Measurements from ENCODE around the gene KRTAP4-6. TPM values are rescaled to one million over a fixed set of nuclear protein-coding genes. Genes with fewer than 3 reads are reported as not detected.

KRTAP4-6 gene
- total RNA-seq, 2 donors from 2014 or later = not detected

DNA sequence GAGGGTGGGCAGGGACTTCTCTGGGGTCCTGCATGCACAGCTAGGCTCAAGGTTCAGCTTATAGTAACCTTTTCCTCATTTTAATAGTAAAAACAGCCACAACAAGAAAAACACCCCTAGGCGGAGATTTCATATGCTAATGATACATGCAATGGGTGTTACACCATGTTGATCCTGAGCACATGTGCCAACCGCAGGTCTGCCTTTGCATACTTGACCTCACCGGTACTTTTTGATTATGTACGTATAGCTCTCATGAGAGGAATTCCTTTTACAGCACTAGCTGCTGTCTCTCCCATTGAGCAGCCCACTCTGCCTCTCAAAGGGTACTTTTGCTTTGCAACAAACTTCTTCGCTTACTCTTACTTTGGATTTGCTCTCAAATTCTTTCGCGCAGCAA, 44.3 kb downstream of the KRTAP4-6 start:
- Histone ChIP-seq H3K4me3 (no peak overlapping the region), H3K9me3 (no peaks in the 10 kb centered on the region), H3K27me3 (no peaks in the 10 kb centered on the region), H3K36me3 (replicated peaks in 1 of 2; ENCODE audit: insufficient read depth in 1 of 2, low read depth in 2 of 2) (no peaks in the 10 kb centered on the region), H3K27ac (no peak overlapping the region), H3K4me1 (no peaks in the 10 kb centered on the region)
- intact Hi-C loops (cut with DNase I) = no loop called here
- no peak for TF ChIP-seq POLR2A (IDR thresholded peaks at IDR 0.05)
- TF ChIP-seq, protein P1, sequence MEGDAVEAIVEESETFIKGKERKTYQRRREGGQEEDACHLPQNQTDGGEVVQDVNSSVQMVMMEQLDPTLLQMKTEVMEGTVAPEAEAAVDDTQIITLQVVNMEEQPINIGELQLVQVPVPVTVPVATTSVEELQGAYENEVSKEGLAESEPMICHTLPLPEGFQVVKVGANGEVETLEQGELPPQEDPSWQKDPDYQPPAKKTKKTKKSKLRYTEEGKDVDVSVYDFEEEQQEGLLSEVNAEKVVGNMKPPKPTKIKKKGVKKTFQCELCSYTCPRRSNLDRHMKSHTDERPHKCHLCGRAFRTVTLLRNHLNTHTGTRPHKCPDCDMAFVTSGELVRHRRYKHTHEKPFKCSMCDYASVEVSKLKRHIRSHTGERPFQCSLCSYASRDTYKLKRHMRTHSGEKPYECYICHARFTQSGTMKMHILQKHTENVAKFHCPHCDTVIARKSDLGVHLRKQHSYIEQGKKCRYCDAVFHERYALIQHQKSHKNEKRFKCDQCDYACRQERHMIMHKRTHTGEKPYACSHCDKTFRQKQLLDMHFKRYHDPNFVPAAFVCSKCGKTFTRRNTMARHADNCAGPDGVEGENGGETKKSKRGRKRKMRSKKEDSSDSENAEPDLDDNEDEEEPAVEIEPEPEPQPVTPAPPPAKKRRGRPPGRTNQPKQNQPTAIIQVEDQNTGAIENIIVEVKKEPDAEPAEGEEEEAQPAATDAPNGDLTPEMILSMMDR (IDR thresholded peaks at IDR 0.05) = no peak
- DNase-seq (no peak), ATAC-seq (no peak)
- 74 to 80% methylated on average over 7 of the region's 7 CpGs for WGBS, 2 donors

Small RNAs within 50 kb of the gene (small RNA-seq; reads per million reads assigned to genes)
- not detected for gene KRTAP4-17P

Other genes with a start within 250 kb of the KRTAP4-6 start
- gene KRT23, start 202.9 kb downstream of the KRTAP4-6 start, total RNA-seq = 1 to 10 TPM; 2.3 to 9.6 TPM
- gene KRT39, start 173.6 kb downstream of the KRTAP4-6 start, total RNA-seq = not detected
- 1 to 10 TPM in 1 of 2 donors, not detected in 1; 1.6 TPM for gene KRT40, start 156.2 kb downstream of the KRTAP4-6 start, total RNA-seq
- not detected for gene KRTAP3-3, start 146.4 kb downstream of the KRTAP4-6 start, total RNA-seq
- gene KRTAP3-2, start 140.6 kb downstream of the KRTAP4-6 start, total RNA-seq = not detected
- not detected for gene KRTAP3-1, start 131.4 kb downstream of the KRTAP4-6 start, total RNA-seq
- not detected for gene KRTAP1-5, start 113.3 kb downstream of the KRTAP4-6 start, total RNA-seq
- not detected for gene KRTAP1-4, start 110.3 kb downstream of the KRTAP4-6 start, total RNA-seq
- gene KRTAP1-3, start 105.7 kb downstream of the KRTAP4-6 start, total RNA-seq = not detected
- not detected for gene KRTAP1-1, start 99.1 kb downstream of the KRTAP4-6 start, total RNA-seq
- gene KRTAP2-1, start 93.2 kb downstream of the KRTAP4-6 start, total RNA-seq = not detected
- not detected for gene KRTAP2-2, start 85.3 kb downstream of the KRTAP4-6 start, total RNA-seq
- gene KRTAP2-3, start 80.4 kb downstream of the KRTAP4-6 start, total RNA-seq = not detected
- gene KRTAP2-4, start 74.7 kb downstream of the KRTAP4-6 start, total RNA-seq = not detected
- gene KRTAP4-7, start 56.4 kb downstream of the KRTAP4-6 start, total RNA-seq = not detected
- not detected for gene KRTAP4-8, start 42.4 kb downstream of the KRTAP4-6 start, total RNA-seq
- gene KRTAP4-16, start 38.3 kb downstream of the KRTAP4-6 start, total RNA-seq = not detected
- not detected for gene KRTAP4-9, start 35.2 kb downstream of the KRTAP4-6 start, total RNA-seq
- gene KRTAP4-11, start 22.2 kb downstream of the KRTAP4-6 start, total RNA-seq = not detected
- gene KRTAP4-12, start 16.4 kb downstream of the KRTAP4-6 start, total RNA-seq = not detected
- gene KRTAP4-5, start 9.3 kb upstream of the KRTAP4-6 start, total RNA-seq = not detected
- gene KRTAP4-4, start 20.2 kb upstream of the KRTAP4-6 start, total RNA-seq = not detected
- gene KRTAP4-3, start 27.7 kb upstream of the KRTAP4-6 start, total RNA-seq = not detected
- not detected for gene KRTAP4-2, start 37.7 kb upstream of the KRTAP4-6 start, total RNA-seq
- gene KRTAP4-1, start 44.4 kb upstream of the KRTAP4-6 start, total RNA-seq = not detected
- gene KRTAP9-1, start 49.3 kb upstream of the KRTAP4-6 start, total RNA-seq = not detected
- not detected for gene KRTAP9-2, start 86.1 kb upstream of the KRTAP4-6 start, total RNA-seq
- not detected for gene KRTAP9-3, start 91.9 kb upstream of the KRTAP4-6 start, total RNA-seq
- not detected for gene KRTAP9-8, start 97.5 kb upstream of the KRTAP4-6 start, total RNA-seq
- gene KRTAP9-4, start 109.1 kb upstream of the KRTAP4-6 start, total RNA-seq = not detected
- gene KRTAP9-9, start 114.8 kb upstream of the KRTAP4-6 start, total RNA-seq = not detected
- gene KRTAP9-6, start 124.8 kb upstream of the KRTAP4-6 start, total RNA-seq = not detected
- not detected for gene KRTAP9-7, start 135.2 kb upstream of the KRTAP4-6 start, total RNA-seq
- gene KRTAP29-1, start 162.3 kb upstream of the KRTAP4-6 start, total RNA-seq = not detected
- not detected for gene KRTAP16-1, start 168.8 kb upstream of the KRTAP4-6 start, total RNA-seq
- not detected for gene KRTAP17-1, start 175.2 kb upstream of the KRTAP4-6 start, total RNA-seq
- not detected for gene KRT33A, start 210.3 kb upstream of the KRTAP4-6 start, total RNA-seq
- gene KRT33B, start 229.3 kb upstream of the KRTAP4-6 start, total RNA-seq = not detected
- not detected for gene KRT34, start 241.8 kb upstream of the KRTAP4-6 start, total RNA-seq